ENCODE data around the gene COL20A1.

COL20A1 gene

DNA sequence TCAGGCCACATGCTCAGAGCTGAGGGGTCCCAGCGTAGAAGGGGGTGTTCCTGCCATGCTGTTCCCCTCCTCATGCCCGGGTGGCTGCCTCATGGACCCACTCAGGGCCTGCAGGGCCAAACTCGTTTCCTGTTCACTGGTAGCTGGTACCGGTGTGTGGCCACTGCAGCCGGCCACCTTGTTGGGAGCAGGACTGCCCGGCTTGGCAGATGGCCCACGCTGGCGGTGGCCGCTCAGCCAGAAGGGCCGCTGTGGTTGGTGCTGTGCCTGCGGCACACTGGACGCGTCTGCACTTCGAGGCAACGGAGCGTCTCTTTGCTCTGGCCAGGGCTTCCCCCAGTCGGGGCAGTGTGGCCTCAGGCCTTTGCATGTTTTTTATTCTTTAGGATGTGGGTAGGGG lies 10.0 kb upstream of the COL20A1 start:
- no peak overlapping the region for H3K9ac ChIP-seq (ENCODE audit: low read depth, low read length)
- H3K4me1 ChIP-seq (ENCODE audit: control insufficient read depth, insufficient read depth, low read length) = no peaks in the 10 kb centered on the region
- no peak overlapping the region for H3K4me3 ChIP-seq (ENCODE audit: low read depth, low read length)
- H3K27me3 ChIP-seq (ENCODE audit: control insufficient read depth, insufficient read depth, low read length) = no peaks in the 10 kb centered on the region
- no peaks in the 10 kb centered on the region for H3K9me3 ChIP-seq (ENCODE audit: control insufficient read depth, insufficient read depth, low read length)
- H3K36me3 ChIP-seq (ENCODE audit: control insufficient read depth, insufficient read depth, low read length) = peaks cover 81% of the 10 kb centered on the region

DNA sequence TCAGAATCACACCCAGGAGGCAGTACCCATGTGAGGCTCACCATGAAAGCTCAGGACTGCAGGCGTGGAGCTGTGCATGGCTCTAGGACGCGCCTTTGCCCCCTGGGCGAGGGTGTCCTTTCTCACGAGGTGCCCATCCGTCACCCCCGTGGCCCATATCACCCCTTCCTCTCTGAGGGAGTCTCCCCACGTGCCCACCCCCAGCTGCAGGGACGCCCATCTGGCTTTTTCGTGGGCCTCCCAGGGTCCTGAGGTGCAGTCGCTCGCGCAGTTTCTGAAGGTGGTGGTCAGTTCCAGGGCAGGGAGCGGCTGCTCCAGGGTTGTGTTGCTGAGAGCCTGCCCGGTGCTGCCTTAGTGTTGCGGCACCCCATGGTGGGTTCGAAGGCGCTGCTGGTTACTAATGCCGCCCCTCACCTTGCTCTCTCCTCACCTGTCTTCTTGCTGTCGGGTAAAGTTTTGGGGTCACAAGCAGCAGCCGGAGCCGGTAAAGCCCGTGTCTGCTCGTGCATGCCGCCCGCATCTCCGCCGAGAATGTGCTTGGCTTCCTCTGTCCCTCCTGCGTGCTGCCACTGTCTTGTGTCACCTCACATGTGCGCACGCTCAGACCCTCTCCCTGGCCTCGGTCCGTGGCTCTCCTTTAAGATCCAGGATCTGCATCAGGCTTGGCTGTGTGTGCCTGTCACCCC lies 9.4 kb upstream of the COL20A1 start:
- no peak overlapping the region for H3K4me3 ChIP-seq (ENCODE audit: low read depth, low read length)
- no peaks in the 10 kb centered on the region for H3K27me3 ChIP-seq (ENCODE audit: control insufficient read depth, insufficient read depth, low read length)
- H3K9me3 ChIP-seq (ENCODE audit: control insufficient read depth, insufficient read depth, low read length) = no peaks in the 10 kb centered on the region
- H3K36me3 ChIP-seq (ENCODE audit: control insufficient read depth, insufficient read depth, low read length) = peaks cover 81% of the 10 kb centered on the region
- H3K9ac ChIP-seq (ENCODE audit: low read depth, low read length) = no peak overlapping the region
- no peaks in the 10 kb centered on the region for H3K4me1 ChIP-seq (ENCODE audit: control insufficient read depth, insufficient read depth, low read length)

DNA sequence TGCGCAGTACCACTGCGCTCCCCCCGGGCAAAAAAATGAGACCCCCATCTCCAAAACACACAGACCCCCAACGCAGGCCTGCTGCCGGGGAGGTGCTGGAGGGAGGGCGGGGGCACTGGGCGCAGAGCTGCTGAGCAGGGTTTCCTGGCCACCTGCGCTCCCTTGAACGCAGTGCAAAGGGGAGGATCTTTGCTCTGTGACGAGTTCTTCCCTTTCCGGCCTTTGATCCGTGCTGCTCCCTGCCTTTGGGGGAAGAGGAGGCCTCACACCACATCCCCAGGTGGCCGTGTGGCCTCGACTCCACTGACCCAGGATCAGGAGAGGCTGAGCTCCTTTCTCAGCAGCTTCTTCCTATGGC lies 8.9 kb upstream of the COL20A1 start:
- Histone ChIP-seq H3K36me3 (ENCODE audit: control insufficient read depth, insufficient read depth, low read length) (peaks cover 82% of the 10 kb centered on the region), H3K9ac (ENCODE audit: low read depth, low read length) (no peak overlapping the region)

DNA sequence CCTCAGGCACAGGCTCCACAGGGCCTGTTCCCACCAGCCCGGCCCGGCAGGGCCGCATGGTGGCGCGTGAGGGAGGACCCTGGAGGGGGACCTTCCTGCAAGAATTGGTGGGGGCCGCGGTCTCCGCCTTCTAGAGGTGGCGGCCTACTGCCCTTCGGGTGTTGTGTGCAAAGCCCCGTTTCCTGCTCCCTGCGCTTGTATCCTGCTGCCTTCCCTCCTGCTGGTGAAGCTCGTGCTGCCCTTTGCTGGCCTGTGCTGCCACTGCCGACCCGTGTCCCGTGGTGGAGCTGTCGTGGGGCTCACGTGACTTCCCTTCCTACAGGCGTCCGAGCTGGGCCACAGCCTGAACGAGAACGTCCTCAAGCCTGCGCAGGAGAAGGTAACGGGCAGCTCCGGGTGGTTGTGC lies 8.4 kb upstream of the COL20A1 start:
- H3K9me3 ChIP-seq (ENCODE audit: control insufficient read depth, insufficient read depth, low read length) = no peaks in the 10 kb centered on the region
- H3K4me3 ChIP-seq (ENCODE audit: low read depth, low read length) = no peak overlapping the region
- no peak overlapping the region for H3K9ac ChIP-seq (ENCODE audit: low read depth, low read length)
- H3K27me3 ChIP-seq (ENCODE audit: control insufficient read depth, insufficient read depth, low read length) = no peaks in the 10 kb centered on the region
- no peaks in the 10 kb centered on the region for H3K4me1 ChIP-seq (ENCODE audit: control insufficient read depth, insufficient read depth, low read length)
- H3K36me3 ChIP-seq (ENCODE audit: control insufficient read depth, insufficient read depth, low read length) = peaks cover 85% of the 10 kb centered on the region

More for the DNA sequence above, 8.9 kb upstream of the COL20A1 start:
- Histone ChIP-seq H3K4me3 (ENCODE audit: low read depth, low read length) (no peak overlapping the region), H3K4me1 (ENCODE audit: control insufficient read depth, insufficient read depth, low read length) (no peaks in the 10 kb centered on the region), H3K27me3 (ENCODE audit: control insufficient read depth, insufficient read depth, low read length) (no peaks in the 10 kb centered on the region), H3K9me3 (ENCODE audit: control insufficient read depth, insufficient read depth, low read length) (no peaks in the 10 kb centered on the region)

DNA sequence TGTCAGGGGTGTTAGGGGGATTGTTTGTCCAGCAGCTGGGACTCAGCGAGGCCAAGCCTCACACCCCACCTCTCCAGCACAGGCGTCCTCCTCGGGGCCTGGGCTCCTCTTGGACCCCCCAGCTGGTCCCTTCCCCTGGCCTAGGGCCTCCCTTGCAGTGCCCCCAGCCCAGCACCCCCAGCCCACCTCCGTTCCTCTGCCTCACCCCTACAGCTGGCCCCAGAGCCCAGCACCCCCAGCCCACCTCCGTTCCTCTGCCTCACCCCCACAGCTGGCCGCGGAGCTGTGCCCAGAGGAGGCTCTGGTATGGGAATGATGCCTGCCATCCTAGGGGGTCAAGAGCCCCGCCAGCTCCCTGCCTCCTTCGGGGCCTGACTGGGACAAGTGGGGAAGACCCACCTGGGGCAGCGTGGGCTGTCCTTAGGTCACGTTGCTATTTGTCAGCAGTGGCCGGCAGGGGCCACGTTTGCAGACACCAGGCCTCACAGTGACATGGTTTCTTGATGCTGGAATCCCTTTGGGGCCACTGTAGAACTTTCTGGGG lies 7.9 kb upstream of the COL20A1 start:
- Histone ChIP-seq H3K4me3 (ENCODE audit: low read depth, low read length) (no peak overlapping the region), H3K9me3 (ENCODE audit: control insufficient read depth, insufficient read depth, low read length) (no peaks in the 10 kb centered on the region), H3K27me3 (ENCODE audit: control insufficient read depth, insufficient read depth, low read length) (no peaks in the 10 kb centered on the region), H3K36me3 (ENCODE audit: control insufficient read depth, insufficient read depth, low read length) (peaks cover 82% of the 10 kb centered on the region), H3K9ac (ENCODE audit: low read depth, low read length) (no peak overlapping the region), H3K4me1 (ENCODE audit: control insufficient read depth, insufficient read depth, low read length) (no peaks in the 10 kb centered on the region)

DNA sequence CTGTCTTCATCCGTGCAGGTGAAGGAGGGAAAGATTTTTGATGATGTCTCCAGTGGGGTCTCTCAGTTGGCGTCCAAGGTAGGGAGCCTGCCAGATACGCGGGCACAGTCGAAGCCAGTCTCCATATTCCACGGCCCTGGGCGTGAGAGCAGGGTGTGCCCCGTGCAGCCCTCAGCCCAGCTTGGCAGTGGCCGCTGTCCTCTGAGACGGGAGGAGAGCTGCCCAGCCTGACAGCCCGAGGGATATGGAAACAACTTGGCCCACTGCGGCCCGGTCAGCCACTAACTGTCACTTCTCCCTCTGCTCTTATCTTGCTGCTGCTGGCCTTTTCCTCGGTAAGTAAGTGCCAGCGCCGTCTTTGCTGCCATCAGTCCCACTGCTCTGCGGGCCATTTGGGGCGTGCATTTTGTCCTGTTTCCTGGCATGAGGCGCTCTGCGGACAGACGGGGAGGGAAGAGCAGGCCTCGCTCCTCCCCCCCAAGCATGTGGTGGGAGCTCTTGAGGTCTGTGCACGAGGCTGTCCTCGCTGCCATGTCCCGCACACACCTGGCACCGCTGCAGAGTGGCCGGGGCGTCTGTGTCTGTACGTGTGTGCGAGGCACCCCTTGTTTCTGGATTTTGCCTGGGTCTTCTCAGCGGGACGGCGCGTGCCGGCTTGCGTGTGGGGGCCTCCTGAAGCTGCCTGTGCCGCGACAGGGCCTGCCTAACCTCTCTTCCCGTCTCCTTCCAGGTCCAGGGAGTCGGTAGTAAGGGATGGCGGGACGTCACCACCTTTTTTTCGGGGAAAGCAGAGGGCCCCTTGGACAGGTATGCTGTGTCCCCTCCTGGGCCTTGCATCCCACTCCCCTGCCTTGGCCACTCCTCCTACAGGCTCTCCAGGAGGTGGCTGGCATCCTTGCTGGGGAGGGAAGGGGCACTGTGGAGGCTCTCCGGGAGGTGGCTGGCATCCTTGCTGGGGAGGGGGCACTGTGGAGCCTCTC lies 7.1 kb upstream of the COL20A1 start:
- H3K4me3 ChIP-seq (ENCODE audit: low read depth, low read length) = no peak overlapping the region
- H3K9ac ChIP-seq (ENCODE audit: low read depth, low read length) = no peak overlapping the region
- H3K27me3 ChIP-seq (ENCODE audit: control insufficient read depth, insufficient read depth, low read length) = no peaks in the 10 kb centered on the region
- no peaks in the 10 kb centered on the region for H3K9me3 ChIP-seq (ENCODE audit: control insufficient read depth, insufficient read depth, low read length)
- H3K4me1 ChIP-seq (ENCODE audit: control insufficient read depth, insufficient read depth, low read length) = no peaks in the 10 kb centered on the region
- peaks cover 80% of the 10 kb centered on the region for H3K36me3 ChIP-seq (ENCODE audit: control insufficient read depth, insufficient read depth, low read length)

DNA sequence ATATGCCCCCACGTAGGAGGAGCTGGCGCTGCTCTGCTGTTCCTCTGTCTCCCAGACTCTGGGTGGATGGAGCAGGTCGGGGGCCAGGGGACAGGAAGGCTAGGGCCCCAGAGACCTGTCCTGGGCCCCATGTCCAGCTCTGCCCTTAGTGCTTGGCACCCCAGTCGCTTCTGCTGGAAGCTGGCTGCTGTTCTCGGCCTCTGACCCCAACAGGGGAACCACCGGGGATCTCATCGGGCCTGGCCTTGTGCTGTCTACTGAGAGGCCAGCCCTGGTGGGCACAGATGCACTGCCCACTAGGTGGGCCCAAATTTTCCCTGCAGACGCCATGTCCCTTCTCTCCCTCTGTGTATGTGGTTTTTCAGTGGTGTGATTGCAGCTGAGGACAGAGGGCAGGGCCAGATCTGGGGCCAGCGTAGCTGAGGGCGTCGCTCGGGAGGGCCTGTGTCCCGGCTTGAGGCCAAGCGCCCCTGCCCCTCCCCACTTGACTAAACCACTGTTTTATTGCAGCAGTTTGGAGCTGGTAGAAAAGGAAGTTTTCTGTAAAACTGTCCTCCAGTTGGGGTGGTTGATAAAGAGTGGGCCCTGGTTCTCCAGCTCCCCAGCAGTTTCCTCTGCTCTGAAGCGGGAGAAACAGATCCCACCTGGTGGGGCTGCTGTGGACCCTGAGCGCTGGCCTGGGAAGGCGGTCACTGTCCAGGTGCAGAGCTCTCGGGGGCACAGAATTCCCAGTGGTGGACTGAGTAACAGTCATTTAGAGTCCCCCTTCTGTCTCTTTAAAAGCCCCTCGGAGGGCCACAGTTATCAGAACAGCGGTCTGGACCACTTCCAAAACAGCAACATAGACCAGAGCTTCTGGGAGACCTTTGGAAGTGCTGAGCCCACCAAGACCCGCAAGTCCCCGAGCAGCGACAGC lies 5.9 kb upstream of the COL20A1 start:
- Histone ChIP-seq H3K27me3 (ENCODE audit: control insufficient read depth, insufficient read depth, low read length) (no peaks in the 10 kb centered on the region), H3K36me3 (ENCODE audit: control insufficient read depth, insufficient read depth, low read length) (peaks cover 70% of the 10 kb centered on the region), H3K9ac (ENCODE audit: low read depth, low read length) (no peak overlapping the region), H3K4me3 (ENCODE audit: low read depth, low read length) (no peak overlapping the region), H3K4me1 (ENCODE audit: control insufficient read depth, insufficient read depth, low read length) (no peaks in the 10 kb centered on the region), H3K9me3 (ENCODE audit: control insufficient read depth, insufficient read depth, low read length) (no peaks in the 10 kb centered on the region)

DNA sequence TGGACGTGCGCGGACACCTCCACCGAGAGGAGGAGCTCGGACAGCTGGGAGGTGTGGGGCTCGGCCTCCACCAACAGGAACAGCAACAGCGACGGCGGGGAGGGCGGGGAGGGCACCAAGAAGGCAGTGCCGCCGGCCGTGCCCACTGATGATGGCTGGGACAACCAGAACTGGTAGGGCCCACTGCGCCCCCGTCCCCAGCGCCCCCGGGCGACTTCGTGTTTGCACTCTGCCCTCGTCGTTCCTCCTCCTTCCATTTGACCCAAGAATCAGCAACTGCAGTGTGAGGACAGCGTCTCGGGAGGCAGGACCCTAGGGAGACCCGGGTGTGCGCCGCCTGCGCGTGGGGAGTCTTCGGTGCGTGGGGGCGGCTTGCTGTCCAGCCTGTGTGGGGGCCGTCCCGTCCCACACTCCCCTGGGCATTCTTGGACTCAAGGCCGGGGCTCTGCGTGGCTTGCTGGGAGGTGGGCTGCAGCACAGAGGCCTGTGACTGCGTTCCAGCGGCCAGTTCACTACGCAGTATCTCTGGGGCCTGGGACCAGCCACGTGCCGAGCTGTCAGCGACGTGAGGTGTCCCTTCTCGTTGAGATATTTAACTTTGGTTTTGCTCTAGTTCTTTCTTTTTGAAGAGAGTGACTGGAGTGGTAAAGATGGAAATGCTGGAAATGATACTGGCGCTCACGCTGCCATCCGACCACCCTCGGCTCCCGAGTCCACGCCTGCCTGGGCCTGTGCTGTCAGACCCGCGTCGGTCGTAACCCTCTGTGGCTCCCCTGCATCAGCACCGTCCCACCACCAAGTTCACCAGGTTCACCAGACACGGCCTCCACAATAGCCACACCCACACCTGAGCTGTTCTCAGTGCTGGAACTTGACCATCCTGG lies 5.0 kb upstream of the COL20A1 start:
- Histone ChIP-seq H3K36me3 (ENCODE audit: control insufficient read depth, insufficient read depth, low read length) (peaks cover 61% of the 10 kb centered on the region), H3K4me3 (ENCODE audit: low read depth, low read length) (no peak overlapping the region), H3K9me3 (ENCODE audit: control insufficient read depth, insufficient read depth, low read length) (no peaks in the 10 kb centered on the region), H3K9ac (ENCODE audit: low read depth, low read length) (no peak overlapping the region), H3K27me3 (ENCODE audit: control insufficient read depth, insufficient read depth, low read length) (no peaks in the 10 kb centered on the region), H3K4me1 (ENCODE audit: control insufficient read depth, insufficient read depth, low read length) (no peaks in the 10 kb centered on the region)

DNA sequence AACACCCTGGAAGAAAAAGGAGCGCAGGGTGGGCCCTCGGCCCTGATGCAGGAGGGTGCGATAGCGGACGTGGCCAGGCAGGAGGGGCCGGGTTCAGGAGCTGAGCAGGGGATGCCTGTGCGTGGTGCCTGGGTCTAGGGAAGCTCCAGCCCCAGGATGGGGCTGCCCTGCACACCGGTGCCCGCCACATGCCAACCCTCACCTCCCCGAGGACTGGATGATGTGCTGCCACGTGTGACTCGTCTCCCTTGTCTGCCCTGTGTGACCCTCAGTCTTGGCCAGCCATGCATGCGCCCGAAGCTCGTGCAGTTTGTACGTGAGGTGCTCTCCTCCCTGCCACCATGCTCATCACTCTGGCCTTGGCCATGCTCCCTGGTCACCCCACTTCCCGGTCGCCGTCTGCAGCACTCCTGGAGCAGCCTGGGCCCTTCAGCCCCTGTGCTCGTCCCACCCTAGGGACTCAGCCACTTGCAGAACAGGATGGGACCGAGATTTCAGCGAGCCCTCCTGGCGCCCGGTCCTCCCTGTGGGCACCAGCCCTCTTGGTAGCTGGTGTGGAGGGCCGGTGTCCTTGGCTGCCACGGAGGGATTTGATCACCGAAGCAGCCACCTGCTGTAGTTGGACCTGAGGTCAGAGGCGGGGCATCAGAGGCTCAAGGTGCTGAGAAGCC lies 4.3 kb upstream of the COL20A1 start:
- no peaks in the 10 kb centered on the region for H3K4me1 ChIP-seq (ENCODE audit: control insufficient read depth, insufficient read depth, low read length)
- no peaks in the 10 kb centered on the region for H3K9me3 ChIP-seq (ENCODE audit: control insufficient read depth, insufficient read depth, low read length)
- H3K36me3 ChIP-seq (ENCODE audit: control insufficient read depth, insufficient read depth, low read length) = peaks cover 53% of the 10 kb centered on the region
- no peak overlapping the region for H3K9ac ChIP-seq (ENCODE audit: low read depth, low read length)
- H3K27me3 ChIP-seq (ENCODE audit: control insufficient read depth, insufficient read depth, low read length) = no peaks in the 10 kb centered on the region
- H3K4me3 ChIP-seq (ENCODE audit: low read depth, low read length) = no peak overlapping the region

DNA sequence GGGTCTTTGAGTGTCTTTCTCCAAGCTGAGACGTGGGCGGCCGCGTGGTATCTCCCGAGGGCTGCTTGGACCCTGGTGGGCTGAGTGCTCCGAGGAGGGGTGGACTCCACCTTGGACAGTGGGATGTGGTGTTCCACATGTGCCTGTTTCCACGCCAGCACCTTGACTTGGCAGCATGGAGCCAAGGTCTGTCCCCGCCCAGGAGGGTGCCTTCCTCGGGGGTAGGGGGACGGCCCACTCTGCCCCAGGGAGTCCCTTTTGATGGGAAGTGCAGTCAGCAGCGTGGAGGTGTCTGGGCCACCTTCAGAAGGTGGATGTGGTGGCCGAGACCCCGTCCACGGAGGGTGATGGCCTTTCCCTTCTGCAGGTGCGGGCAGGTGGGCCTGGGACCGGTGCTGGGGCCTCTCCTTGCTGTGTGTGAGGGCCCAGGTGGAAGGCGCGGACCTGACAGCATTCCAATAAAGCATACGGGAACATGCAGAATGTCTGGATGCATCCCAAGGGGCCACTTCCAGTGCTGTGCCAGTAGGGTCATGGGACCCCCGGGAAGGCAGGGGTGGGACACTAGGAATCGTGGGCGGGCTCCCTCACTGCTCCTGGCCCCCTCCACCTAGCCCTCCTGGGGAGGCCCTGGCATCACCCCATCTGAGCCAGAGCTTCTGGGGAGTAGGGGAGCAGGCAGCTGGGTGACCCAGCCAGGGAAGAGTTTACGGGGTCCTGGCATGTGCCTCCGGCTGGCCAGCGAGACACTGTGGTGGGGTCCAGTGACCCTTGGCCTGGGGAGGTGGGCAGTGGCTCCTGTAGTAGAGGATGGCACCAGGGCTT lies 3.5 kb upstream of the COL20A1 start:
- no peak overlapping the region for H3K4me3 ChIP-seq (ENCODE audit: low read depth, low read length)
- peaks cover 46% of the 10 kb centered on the region for H3K36me3 ChIP-seq (ENCODE audit: control insufficient read depth, insufficient read depth, low read length)
- H3K27me3 ChIP-seq (ENCODE audit: control insufficient read depth, insufficient read depth, low read length) = no peaks in the 10 kb centered on the region
- no peaks in the 10 kb centered on the region for H3K9me3 ChIP-seq (ENCODE audit: control insufficient read depth, insufficient read depth, low read length)
- H3K4me1 ChIP-seq (ENCODE audit: control insufficient read depth, insufficient read depth, low read length) = no peaks in the 10 kb centered on the region
- no peak overlapping the region for H3K9ac ChIP-seq (ENCODE audit: low read depth, low read length)
